Cardiac fibroblast (primary cell): ENCODE measurements around the gene GUCA2B.

Experiments used
- DNase-seq, 2 donors: peaks; one replicate each; pipeline versions ENCODE4 v3.0.0 to v3.0.0-alpha.2; 2010; ENCODE audit warnings: low read depth in 2 of 2
- H3K4me3 ChIP-seq, 2 donors: replicated peaks in 1 of 2; 1 replicate in 1 of 2; 2 replicates in 1 of 2; pipeline ENCODE4 v1.5.1; 2011; ENCODE audit warnings: low read depth in 2 of 2, low read length in 2 of 2, mild to moderate bottlenecking in 2 of 2, moderate library complexity in 1 of 2
- TF ChIP-seq, protein P1 (sequence below): IDR thresholded peaks from one replicate; pipeline ENCODE4 v1.5.1; 2011; ENCODE audit warnings: low read depth, mild to moderate bottlenecking, low read length, inconsistent platforms

Gene GUCA2B

DNA sequence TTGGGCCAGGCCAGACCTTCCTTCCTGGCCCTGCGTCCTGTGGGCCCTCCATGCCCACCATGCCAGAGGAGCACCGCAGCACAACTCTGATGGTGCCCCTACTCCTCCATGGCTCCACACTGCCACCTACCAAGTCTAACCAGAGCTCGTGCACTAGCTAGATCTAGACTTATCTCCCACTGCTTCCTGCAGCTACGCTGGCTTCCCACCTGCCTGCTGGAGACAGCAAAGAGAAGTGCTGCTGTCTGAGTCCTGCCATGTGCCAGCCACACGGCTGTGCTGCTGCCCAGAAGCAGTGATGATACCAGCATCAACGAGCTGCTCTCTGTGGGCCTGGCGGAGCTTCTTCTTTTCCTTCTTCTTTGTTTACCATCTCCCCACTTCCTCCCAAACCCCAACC lies 4.5 kb downstream of the GUCA2B start:
- H3K4me3 ChIP-seq = no peak overlapping the region
- TF ChIP-seq, protein P1, sequence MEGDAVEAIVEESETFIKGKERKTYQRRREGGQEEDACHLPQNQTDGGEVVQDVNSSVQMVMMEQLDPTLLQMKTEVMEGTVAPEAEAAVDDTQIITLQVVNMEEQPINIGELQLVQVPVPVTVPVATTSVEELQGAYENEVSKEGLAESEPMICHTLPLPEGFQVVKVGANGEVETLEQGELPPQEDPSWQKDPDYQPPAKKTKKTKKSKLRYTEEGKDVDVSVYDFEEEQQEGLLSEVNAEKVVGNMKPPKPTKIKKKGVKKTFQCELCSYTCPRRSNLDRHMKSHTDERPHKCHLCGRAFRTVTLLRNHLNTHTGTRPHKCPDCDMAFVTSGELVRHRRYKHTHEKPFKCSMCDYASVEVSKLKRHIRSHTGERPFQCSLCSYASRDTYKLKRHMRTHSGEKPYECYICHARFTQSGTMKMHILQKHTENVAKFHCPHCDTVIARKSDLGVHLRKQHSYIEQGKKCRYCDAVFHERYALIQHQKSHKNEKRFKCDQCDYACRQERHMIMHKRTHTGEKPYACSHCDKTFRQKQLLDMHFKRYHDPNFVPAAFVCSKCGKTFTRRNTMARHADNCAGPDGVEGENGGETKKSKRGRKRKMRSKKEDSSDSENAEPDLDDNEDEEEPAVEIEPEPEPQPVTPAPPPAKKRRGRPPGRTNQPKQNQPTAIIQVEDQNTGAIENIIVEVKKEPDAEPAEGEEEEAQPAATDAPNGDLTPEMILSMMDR = no peak
- no peak for DNase-seq

DNA sequence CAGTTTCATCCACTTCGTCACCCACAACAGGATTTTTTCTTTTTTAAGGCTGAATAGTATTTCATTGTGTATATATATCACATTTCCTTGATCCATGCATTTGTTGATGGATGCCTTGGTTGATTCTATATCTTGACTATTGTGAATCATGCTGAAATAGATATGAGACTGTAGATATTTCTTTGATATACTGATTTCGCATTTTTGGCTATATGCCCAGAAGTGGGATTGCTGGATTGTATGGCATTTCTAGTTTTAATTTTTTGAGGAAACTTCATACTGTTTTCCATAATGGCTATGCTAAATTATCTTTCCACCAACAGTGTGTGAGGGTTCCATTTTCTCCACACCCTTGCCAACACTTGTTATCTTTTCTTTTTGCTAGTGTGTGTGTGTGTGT lies 5.0 kb downstream of the GUCA2B start:
- no peak overlapping the region for H3K4me3 ChIP-seq
- no peak for DNase-seq
- TF ChIP-seq, protein P1 = no peak

DNA sequence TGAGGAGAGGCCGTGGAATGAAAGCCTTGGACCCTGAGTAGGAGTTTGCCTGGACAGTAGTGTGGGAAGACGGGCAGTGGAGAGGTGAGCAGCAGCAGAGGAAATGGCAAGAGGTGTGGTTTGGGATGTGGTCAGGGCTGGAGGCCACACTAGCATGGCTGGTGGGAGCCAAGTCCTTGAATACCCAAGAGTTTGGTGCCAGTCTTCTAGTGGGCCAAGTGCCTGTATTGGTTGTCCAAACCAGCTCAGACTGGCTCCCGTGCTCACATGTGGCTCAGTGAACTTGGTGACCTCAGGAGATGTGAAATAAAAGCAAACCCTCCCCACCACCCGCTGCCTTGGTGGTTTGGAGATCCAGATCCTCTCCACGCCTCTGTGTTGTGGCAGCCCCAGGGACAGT lies 9.0 kb downstream of the GUCA2B start:
- TF ChIP-seq, protein P1 = no peak
- no peak overlapping the region for H3K4me3 ChIP-seq
- no peak for DNase-seq

DNA sequence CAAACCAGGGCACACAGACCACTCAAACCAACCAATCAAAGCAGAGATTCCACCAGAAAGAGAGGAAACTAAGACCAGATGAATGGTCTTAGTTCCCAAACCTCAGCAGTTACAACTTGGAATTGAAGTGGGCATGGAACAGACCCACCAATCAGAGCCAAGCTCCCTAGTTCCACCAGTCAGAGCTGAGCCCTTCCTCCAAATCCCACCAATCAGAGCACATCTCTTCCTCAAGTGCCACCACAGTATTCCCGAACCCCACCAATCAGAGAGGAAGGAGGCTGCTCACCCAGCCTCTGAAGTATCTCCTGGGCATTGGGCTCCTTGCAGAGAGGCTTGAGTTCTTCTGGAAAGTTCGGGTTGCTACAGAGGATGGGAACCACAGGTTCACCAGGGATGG lies 9.9 kb downstream of the GUCA2B start:
- DNase-seq = peak in 1 of 2 donors; percentile 11
- TF ChIP-seq, protein P1 = no peak
- no peak overlapping the region for H3K4me3 ChIP-seq

DNA sequence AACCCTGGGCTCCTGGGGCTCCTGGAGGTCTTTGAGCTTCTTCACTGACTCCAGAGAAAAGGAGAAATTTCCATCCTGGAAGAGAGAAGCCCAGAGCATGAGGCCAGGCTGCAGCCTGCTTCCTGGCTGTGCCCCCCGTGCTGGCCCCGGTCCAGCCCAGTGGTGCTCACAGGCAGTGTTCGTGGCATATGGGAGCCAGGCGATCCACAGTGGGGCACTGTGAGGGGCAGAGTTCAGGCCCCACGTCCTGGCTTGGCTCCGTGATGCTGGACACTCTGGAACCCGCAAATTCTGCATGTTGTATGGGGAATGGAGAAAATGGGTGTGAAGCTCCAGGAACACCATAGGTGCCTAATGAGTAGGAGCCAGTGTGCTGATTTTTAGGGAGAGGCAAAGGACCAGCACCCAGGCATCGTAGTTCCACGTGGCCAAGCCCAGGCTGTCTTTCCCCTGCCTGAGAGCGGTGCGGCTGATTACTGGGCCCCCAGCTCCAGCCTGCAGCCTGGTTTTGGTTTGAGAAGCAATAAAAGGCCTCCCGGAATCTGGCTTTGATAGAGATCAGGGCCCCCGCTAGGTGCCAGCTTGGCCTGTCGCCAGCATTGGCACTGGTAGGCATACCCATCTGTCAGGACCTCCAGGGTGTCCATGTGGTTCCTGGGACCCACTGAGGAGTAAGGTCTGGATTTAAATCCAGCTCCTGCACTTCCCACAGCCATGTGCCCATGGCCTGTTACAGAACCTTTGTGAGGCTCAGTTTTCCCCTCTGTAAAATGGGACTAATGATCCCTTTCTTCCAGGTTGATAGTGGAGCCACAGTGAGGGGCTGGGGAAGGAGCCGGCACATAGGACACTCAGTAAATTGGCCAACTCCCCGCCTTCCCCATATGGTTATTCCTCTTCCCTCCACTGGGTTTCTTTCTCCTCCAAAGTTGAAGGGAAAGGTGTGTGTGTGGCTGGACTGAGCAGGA lies 10.6 kb downstream of the GUCA2B start:
- TF ChIP-seq, protein P1 = no peak
- no peak for DNase-seq

DNA sequence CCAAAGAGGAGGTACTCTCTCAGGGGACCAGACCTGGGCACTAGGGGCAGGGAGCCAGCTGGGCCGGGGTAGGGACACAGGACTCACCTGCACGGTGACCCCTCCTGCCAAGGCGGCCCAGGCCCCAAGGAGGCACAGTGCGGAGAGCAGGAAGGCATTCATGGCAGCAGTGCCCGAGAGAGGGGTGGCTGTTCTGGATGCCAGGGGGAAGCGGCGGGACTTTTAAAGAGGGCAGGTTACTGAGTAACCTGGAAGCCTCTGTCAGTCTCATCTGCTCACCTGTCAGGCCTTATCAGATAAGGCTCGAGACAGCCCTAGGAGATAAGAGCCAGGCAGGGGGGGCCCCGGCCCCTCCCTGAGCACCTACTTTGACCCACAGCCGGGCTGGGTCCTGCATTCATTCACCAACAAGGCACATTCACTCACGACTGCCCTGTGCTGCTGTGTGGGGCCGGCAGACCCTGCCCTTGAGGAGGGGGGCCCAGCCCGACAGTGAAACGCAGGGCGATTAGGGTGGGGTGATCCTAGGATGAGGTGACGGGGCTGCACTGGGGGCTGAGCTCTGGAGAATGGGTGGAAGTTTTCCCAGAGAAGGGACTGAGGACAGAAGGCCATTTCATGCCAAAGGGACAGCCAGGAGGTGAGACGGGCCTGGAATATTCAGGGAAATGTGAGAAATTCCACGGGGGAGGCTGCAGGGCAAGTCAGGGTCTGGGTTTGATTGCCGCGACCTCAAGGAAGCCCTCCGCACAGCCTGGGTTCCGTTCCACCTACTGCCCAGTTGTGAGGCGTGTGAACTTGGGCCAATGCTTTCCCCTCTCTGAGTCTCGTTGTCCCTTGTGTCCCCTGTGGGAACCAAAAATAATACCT lies 11.6 kb downstream of the GUCA2B start, which contains the start of gene GUCA2A:
GUCA2A (minus strand) TSS at position 195 of the 870 bp plus-strand sequence; CDS start at position 162, 33 bp downstream.
- TF ChIP-seq, protein P1 = no peak
- no peak for DNase-seq
- no peak within 1 kb of the TSS for H3K4me3 ChIP-seq

More for the DNA sequence above, 10.6 kb downstream of the GUCA2B start:
- H3K4me3 ChIP-seq = no peak overlapping the region
